HG03378 (cell line): ENCODE measurements around the gene DEPDC5.

Source experiments
- ATAC-seq: cut with Tn5 transposase; IDR thresholded peaks from one replicate; pipeline ENCODE4 v1.9.1; 2021; ENCODE audit warnings: mild to moderate bottlenecking, moderate library complexity; ENCODE audit not compliant: unreplicated experiment

Gene DEPDC5

GRCh38 chr22:31846161-31847115 is 92.6 kb downstream of the DEPDC5 start:
- no peak for ATAC-seq

DNA sequence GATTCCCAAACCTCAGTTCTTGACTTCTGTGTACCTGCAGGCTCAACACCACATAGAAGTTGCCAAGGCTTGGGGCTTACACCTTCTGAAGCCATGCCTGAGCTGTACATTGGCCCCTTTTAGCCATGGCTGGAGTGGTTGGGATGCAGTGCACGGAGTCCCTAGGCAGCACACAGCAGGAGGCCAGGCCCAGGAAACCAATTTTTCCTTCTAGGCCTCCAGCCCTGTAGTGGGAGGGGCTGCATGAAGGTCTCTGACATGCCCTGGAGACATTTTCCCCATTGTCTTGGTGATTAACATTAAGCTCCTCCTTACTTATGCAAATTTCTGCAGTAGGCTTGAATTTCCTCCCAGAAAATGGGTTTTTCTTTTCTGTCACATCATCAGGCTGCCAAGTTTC is 94.6 kb downstream of the DEPDC5 start:
- ATAC-seq = no peak

GRCh38 chr22:31850135-31850534 is 96.3 kb downstream of the DEPDC5 start:
- ATAC-seq = no peak

DNA sequence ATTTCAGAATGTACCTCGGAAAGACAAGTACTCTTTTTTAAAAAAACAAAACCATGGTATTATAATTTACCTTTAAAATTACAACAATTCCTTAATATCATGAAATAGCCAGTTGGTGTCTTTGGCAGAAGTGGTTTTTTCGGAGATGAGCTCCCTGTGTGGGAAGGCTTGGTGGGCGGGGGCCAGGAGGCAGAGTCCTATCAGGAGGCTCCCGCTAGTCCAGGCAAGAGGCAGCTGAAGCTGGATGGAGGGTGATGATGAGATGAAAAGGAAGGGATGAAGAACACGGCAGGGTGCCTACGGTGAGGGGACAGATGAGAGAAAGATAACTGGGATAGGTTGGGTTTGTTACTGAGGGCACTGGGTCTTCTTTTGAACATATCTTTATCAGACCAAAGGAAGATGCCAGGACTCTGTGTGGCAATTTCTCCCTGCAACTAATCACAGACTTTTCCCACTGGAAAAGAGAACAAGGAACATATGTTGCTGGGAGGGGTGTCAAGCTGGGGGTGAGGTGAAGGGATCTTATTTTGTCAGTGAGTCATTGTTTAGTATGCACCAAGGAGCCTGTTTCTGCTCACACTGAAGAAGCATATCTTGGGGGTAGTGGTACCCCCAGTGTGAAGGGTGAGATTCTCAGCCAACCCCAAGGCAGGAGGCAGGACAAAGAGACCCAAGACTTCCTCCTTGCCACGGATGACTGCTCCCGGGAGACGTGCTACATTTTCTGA is 99.0 kb downstream of the DEPDC5 start:
- ATAC-seq = no peak

DNA sequence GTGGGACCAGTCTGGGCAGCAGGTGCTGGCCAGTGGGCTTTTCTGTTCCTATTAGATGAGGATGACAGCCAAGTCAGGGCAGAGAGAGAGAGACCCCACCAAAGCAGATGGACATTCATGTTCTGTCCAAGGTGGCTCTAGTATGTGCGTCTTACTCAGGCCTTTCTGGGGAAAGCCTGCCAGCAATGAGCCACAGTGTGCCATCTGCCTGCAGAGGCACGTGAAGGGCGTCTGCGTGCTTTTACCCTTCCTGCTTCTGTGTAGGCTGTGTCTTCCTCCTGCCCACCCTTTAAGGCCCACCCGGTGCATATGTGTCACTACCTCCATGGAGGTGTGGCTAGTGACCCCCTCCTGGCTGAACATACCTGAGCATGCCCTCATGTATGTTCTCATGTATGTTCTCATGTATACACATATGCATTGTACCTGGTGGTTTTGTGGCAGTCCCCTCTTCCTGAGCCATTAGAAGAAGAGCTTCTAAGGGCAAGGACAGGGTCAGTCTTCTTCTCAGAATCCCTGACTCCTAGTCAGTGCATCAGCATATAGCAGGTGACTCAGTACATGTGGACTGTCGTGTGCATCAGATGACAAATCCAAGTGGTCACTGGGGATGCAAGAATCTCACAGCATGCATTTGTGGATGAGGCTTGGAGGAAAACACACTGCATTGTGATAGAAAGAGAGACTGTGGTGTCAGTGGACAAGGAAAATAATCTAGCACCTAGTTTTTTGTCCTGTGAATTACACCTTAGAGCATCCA is 100.1 kb downstream of the DEPDC5 start:
- no peak for ATAC-seq

DNA sequence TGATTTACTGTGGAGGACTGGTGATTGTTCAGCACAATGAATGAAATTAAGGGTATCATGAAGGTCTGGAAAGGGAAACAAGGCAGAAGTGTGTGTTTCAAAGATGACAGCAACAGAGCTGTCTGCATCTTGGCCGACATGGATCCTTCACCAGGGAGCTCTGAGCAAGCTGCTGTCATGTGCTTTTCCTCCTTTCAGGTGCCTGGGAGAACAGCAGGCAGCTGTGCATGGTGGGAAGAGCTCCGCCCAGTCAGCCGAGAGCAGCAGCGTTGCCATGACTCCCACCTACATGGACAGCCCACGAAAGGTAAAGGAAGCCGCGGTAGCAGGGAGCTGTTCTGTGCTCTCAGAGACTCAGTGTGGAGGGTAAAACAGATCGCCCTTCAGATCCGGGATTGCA is 103.4 kb downstream of the DEPDC5 start:
- no peak for ATAC-seq

- no peak for ATAC-seq
Measured at GRCh38 chr22:31861226-31861840, 107.5 kb downstream of the DEPDC5 start.

- ATAC-seq = no peak
Measured at GRCh38 chr22:31866918-31867317, 113.1 kb downstream of the DEPDC5 start.

DNA sequence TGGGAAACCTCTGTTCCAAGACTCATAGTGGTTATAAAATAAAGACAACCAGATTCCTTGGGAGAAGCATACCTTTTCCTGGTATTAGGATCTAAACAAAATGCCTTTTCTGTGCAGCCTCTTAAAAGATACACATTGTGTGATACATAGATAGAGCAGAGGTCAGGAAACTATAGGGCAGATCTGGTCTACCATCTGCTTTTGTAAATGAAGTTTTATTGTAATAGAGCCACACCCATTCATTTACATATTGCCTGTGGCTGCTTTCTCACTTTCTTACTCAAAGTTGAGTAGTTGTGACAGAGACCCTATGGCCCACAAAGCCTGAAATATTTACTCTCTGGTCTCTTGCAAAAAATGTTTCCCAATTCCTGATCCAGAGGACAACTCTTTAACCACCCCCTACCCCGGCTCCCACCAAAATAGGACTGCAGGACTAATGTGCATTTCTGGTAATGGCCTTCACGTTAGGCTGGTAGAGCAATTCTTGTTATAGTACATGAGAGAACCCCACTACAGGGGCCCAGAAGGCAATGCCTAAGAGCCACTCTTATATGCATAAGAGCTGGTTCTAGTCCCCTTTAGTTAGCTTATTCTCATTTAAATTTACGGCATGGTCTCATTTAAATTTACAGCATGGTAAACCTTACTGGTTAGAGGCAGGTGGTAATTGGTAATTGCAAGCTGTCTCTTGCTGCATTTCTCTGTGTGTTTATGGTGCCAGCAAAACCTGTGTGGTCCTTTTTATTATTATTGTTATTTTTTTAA is 113.8 kb downstream of the DEPDC5 start:
- ATAC-seq = no peak

DNA sequence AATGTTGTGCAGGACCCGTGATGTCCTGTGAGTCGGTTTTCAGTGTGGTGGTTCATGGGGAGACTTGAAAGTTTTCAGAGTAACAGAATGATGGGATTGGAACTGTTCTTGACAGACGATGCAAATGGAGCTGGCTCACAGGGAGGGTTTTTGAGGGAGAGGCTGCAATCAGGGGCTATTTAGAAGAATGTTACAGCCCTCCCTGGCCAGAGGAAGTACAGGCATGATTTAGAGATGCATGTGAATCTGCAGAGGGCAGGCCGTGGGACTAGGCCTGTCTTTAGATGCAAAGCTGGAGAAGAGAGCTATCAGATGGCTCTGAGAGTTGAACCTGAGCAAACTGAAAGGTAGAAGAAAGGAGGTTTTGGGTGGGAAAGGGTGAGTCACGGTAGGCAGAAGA is 115.9 kb downstream of the DEPDC5 start:
- ATAC-seq = no peak

- ATAC-seq = no peak
Measured at GRCh38 chr22:31870890-31871289, 117.1 kb downstream of the DEPDC5 start.

GRCh38 chr22:31871480-31871879 is 117.7 kb downstream of the DEPDC5 start:
- no peak for ATAC-seq

GRCh38 chr22:31872209-31872608 is 118.4 kb downstream of the DEPDC5 start:
- no peak for ATAC-seq

- ATAC-seq = no peak
Measured at GRCh38 chr22:31874821-31875220, 121.0 kb downstream of the DEPDC5 start.

DNA sequence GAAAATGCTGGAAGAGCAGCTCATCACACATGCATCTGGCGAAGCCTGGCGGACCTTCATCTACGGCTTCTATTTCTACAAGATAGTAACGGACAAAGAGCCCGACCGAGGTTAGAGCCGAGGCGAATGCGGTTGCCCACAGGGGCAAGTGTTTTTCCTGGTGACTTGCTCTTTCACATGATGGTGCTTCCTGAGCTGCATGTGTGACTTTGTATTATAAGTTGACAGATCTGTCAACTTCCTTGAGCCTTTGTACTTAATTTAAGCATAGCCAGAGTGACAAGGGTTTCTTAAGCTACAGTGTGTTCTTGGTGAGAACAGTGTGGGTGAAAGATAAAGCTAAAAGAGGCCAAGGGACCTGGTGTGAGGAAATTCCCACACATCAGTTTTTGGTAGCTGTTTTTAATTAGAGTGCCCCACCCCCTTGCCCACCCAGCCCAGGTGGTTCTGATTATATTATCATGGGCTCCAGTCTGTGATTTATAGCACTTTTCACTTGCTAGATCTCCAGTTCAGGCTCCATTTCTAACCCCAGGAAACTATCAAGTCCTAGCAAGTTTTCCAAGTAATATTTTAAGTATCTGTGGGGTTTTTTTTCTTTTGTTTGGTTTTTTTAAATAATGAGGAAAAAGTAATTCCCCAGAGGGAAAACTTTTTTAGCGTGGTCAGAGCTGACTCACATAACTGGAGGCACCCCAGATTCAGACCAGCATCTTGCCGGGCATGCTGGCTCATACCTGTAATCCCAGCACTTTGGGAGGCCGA is 122.5 kb downstream of the DEPDC5 start:
- ATAC-seq = no peak

- ATAC-seq = no peak
Measured at GRCh38 chr22:31879585-31879984, 125.8 kb downstream of the DEPDC5 start.

DNA sequence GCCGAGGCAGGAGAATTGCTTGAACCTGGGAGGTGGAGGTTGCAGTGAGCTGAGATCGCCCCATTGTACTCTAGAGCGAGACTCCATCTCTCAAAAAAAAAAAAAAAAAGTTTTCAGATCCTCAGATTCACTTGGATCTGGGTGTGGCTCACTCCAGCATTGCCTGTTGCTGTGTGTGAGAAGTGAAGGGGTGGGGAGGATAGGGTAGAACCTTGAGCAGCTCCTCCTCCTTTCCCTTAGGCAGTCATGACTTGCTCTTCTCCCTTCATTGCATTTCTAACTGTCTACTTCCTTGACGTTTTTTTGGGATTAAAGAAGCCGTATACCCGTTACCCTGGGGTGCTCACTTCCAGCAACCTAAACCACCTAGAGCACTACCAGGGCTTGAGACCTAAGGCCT is 127.4 kb downstream of the DEPDC5 start:
- no peak for ATAC-seq

- ATAC-seq = no peak
Measured at GRCh38 chr22:31881865-31882264, 128.0 kb downstream of the DEPDC5 start.

GRCh38 chr22:31882971-31883370 is 129.2 kb downstream of the DEPDC5 start:
- ATAC-seq = no peak
